HG03097 (cell line): ENCODE results near the gene SCMH1.

Source experiments
- ATAC-seq: cut with Tn5 transposase; IDR thresholded peaks from one replicate; pipeline ENCODE4 v1.9.1; 2021; ENCODE audit not compliant: unreplicated experiment, low FRiP score

The SCMH1 gene

GRCh38 chr1:40981691-40982448 is 260.2 kb downstream of the SCMH1 start:
- no peak for ATAC-seq

DNA sequence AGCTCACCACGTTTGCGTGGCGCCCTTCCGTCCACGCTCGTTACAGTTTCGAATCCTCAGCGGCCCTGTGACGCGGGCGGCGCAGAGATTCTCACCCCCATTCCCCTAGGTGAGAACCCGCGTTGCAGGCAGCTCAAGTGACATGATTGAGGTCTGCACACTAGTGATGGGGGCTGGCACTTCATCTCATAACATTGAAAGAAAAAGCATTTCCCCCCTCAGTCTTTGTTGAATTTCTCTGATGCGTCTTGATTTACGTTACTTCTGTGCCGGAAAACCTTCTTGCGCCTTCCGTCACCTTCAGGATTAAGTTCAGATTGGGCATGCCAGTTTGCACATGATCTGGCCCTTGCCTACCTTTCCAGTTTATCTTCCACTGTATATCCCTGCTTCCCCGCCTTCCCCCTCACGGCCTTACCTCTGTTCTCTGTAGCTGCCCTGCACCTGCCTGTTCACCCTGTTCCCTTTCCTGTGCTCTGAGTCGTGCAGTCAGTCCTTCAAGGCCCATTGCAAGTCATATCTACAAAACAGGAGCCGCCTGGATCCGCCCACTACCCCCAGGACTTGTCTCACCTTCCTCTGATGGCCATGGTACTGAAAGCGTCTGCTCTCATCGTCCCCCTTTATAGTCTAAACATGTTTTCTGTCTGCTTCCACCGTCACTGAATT is 261.5 kb downstream of the SCMH1 start:
- ATAC-seq: no peak

- peak; percentile 16 for ATAC-seq
Measured at GRCh38 chr1:40980068-40980452, 262.0 kb downstream of the SCMH1 start.

- peak; percentile 85 for ATAC-seq
Measured at GRCh38 chr1:40979241-40980067, 262.7 kb downstream of the SCMH1 start, which contains the start of gene CTPS1. CTPS1 (plus strand) TSS chr1:40979696; CDS start chr1:40983291, 3,595 bp downstream.

DNA sequence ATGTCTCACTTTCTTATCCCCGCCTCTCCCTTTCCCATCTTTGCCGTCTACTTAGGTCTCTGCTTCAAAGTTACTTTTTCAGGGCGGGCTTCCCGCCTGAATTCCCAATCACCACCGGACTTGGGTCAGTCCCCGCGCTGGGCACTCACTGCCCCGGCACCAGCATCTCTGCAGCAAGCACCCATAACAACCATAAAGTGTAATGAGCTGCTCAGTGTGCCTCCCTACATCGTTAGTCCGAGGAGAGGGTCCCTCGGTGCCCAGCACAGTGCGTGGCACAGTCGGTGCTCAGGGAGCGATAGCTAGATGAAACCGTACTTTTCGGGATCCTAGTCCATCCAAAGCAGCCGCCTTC is 263.2 kb downstream of the SCMH1 start:
- ATAC-seq: no peak

DNA sequence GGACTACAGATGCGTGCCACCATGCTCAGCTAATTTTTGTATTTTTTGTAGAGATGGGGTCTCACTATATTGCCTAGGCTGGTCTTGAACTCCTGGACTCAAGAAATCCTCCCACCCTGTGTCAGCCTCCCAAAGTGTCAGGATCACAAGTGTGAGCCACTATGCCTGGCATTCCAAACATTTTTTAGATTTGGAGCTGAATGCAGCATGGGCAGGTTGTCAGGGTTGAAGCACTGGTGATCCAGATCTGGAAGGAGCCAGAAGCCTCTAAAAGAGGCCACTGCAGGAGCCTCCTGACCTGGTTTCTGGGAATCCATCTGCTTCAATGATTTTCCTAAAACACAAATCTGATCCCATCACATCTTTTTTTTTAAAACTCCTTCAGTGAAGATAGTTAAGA is 264.4 kb downstream of the SCMH1 start:
- ATAC-seq: no peak
